ENCODE measurements around the gene LILRA1.

Gene LILRA1

DNA sequence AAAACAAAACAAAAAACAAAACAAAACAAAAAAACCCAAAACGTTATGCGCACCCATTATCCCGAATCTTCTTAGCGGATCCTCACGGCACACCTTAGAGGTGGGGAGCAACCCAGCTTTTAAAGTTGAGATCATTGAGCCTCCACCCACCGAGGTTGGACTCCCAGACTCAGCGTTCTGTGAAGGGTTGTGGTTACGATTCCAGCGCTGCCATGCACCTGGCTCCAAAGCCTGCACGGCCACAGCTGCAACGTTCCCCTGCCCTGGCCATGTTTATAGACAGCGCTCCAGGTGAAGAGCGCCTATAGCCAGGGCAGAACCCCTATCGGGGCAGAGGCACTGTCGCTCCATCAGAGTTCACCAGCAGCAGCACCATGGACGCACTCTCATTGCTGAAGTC lies 38.5 kb upstream of the LILRA1 start:
- H3K9me3 ChIP-seq (ENCODE audit: control insufficient read depth, insufficient read depth, low read length): no peaks in the 10 kb centered on the region
- no peaks in the 10 kb centered on the region for H3K79me2 ChIP-seq (ENCODE audit: control insufficient read depth, low read length)
- TF ChIP-seq EZH2phosphoT487 (IDR thresholded peaks at IDR 0.05; ENCODE audit: borderline replicate concordance, low read length) (no peak), CTCF (IDR thresholded peaks at IDR 0.05; ENCODE audit: low read depth, low read length, poor library complexity, severe bottlenecking) (no peak)
- H3K27me3 ChIP-seq (ENCODE audit: control insufficient read depth, low read length): peaks cover 19% of the 10 kb centered on the region
- no peaks in the 10 kb centered on the region for H3K9me2 ChIP-seq (replicated peaks; ENCODE audit: control insufficient read depth, low read length)
- no peak overlapping the region for H3K4me2 ChIP-seq (ENCODE audit: low read length)
- no peaks in the 10 kb centered on the region for H4K20me1 ChIP-seq (ENCODE audit: control insufficient read depth, insufficient read depth, low read depth, low read length)
- peaks cover 22% of the 10 kb centered on the region for H3K4me1 ChIP-seq (ENCODE audit: control insufficient read depth, low read length)
- no peak overlapping the region for H3K27ac ChIP-seq (ENCODE audit: low read depth, low read length)
- 0 out of 2 replicates have a peak, but pooled peaks cover 3% of the 10 kb centered on the region for H3F3A ChIP-seq (ENCODE audit: control insufficient read depth, insufficient read depth)
- no peak overlapping the region for H3K4me3 ChIP-seq (ENCODE audit: low read length)
- no peaks in the 10 kb centered on the region for H3K36me3 ChIP-seq (ENCODE audit: control insufficient read depth, low read length)

GRCh38 chr19:54556194-54556593 lies 37.2 kb upstream of the LILRA1 start:
- H3K79me2 ChIP-seq (ENCODE audit: control insufficient read depth, low read length): no peaks in the 10 kb centered on the region
- H3K4me1 ChIP-seq (ENCODE audit: control insufficient read depth, low read length): peaks cover 16% of the 10 kb centered on the region
- H3F3A ChIP-seq (ENCODE audit: control insufficient read depth, insufficient read depth): 0 out of 2 replicates have a peak, but pooled peaks cover 3% of the 10 kb centered on the region
- H3K4me3 ChIP-seq (ENCODE audit: low read length): no peak overlapping the region
- H3K27ac ChIP-seq (ENCODE audit: low read depth, low read length): no peak overlapping the region
- no peaks in the 10 kb centered on the region for H3K9me2 ChIP-seq (replicated peaks; ENCODE audit: control insufficient read depth, low read length)
- H3K27me3 ChIP-seq (ENCODE audit: control insufficient read depth, low read length): peaks cover 19% of the 10 kb centered on the region
- no peaks in the 10 kb centered on the region for H3K36me3 ChIP-seq (ENCODE audit: control insufficient read depth, low read length)
- H3K9me3 ChIP-seq (ENCODE audit: control insufficient read depth, insufficient read depth, low read length): no peaks in the 10 kb centered on the region
- TF ChIP-seq EZH2phosphoT487 (IDR thresholded peaks at IDR 0.05; ENCODE audit: borderline replicate concordance, low read length): no peak
- TF ChIP-seq CTCF (IDR thresholded peaks at IDR 0.05; ENCODE audit: low read depth, low read length, poor library complexity, severe bottlenecking): no peak
- H3K4me2 ChIP-seq (ENCODE audit: low read length): no peak overlapping the region
- no peaks in the 10 kb centered on the region for H4K20me1 ChIP-seq (ENCODE audit: control insufficient read depth, insufficient read depth, low read depth, low read length)

DNA sequence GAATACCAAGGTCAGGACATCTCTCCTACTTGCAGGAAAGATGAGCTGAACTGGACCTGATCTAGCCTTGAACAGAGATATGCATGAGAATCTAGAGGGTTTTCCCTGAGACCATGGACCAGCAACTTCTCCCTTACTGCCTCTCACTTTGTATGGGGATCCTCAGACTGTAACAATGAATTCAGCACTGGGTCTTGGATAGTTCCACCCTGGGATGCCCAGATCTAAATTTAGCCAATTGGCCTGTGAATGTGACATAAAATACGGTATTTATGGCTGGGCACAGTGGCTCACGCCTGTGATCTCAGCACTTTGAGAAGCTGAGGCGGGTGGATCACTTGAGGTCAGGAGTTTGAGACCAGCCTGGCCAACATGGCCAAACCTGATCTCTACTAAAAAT lies 35.1 kb upstream of the LILRA1 start:
- H3K9me3 ChIP-seq (ENCODE audit: control insufficient read depth, insufficient read depth, low read length): no peaks in the 10 kb centered on the region

More for the DNA sequence above, 35.1 kb upstream of the LILRA1 start:
- Histone ChIP-seq H3K4me1 (ENCODE audit: control insufficient read depth, low read length) (no peaks in the 10 kb centered on the region), H4K20me1 (ENCODE audit: control insufficient read depth, insufficient read depth, low read depth, low read length) (no peaks in the 10 kb centered on the region), H3K27ac (ENCODE audit: low read depth, low read length) (no peak overlapping the region), H3F3A (ENCODE audit: control insufficient read depth, insufficient read depth) (no peaks in the 10 kb centered on the region), H3K27me3 (ENCODE audit: control insufficient read depth, low read length) (peaks cover 27% of the 10 kb centered on the region), H3K79me2 (ENCODE audit: control insufficient read depth, low read length) (no peaks in the 10 kb centered on the region), H3K4me3 (ENCODE audit: low read length) (no peak overlapping the region), H3K36me3 (ENCODE audit: control insufficient read depth, low read length) (no peaks in the 10 kb centered on the region), H3K4me2 (ENCODE audit: low read length) (no peak overlapping the region), H3K9me2 (replicated peaks; ENCODE audit: control insufficient read depth, low read length) (no peaks in the 10 kb centered on the region)
- no peak for TF ChIP-seq EZH2phosphoT487 (IDR thresholded peaks at IDR 0.05; ENCODE audit: borderline replicate concordance, low read length)
- TF ChIP-seq CTCF (IDR thresholded peaks at IDR 0.05; ENCODE audit: low read depth, low read length, poor library complexity, severe bottlenecking): no peak

Measured in DOHH2 (cell line).